GM12892 (cell line): ENCODE results near the gene GSTCD.

Source experiments
- POLR2A ChIP-seq: IDR thresholded peaks from 2 replicates; pipeline ENCODE4 v1.6.1; 2011; ENCODE audit warnings: low read depth, low read length, control low read depth
- POLR2AphosphoS5 ChIP-seq: IDR thresholded peaks from 2 replicates; pipeline ENCODE4 v1.6.1; 2011; ENCODE audit warnings: low read depth, low read length, control low read depth
- TAF1 ChIP-seq: IDR thresholded peaks from 2 replicates; pipeline ENCODE4 v1.6.1; 2011; ENCODE audit warnings: low read depth, mild to moderate bottlenecking, control low read depth, low read length, borderline replicate concordance

DNA sequence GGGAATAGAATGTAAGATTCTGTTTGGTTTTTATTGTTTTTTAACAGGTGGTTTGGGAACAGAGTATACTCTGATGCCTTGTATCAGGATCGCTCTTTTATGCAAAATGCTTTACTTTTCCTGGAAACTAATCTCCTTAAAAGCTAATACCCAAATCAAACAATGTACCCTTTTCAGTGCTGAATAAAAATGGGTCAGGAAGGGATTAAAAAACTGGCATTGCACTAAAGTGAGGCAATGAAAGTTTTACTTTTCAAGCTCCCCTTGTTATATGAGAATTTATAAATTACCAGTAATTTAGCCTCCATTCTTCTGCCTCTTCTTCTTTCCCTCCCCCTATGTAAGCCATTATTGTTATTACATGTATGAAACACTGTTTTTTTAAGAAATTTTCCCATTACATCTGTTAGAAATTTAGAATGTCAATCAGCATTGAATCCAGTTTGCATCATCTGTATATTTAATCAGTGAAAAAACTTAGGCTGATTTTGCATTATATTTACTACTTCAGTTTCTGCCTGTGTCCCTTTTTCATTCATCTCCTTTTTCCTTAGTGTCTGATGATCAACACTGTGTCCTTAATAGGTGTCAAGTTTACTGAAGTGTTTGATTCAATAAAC, 97.0 kb downstream of the GSTCD start:
- no peak for TF ChIP-seq POLR2AphosphoS5
- no peak for TF ChIP-seq POLR2A
- no peak for TF ChIP-seq TAF1
